Measurements from ENCODE around the gene PAK4. TPM values are rescaled to one million over a fixed set of nuclear protein-coding genes. Genes with fewer than 3 reads are reported as not detected.

The PAK4 gene
- total RNA-seq, 1 experiment from 2014 or later: 63.1 TPM

GRCh38 chr19:39145180-39145953 lies 19.8 kb downstream of the PAK4 start:
- WGBS (ENCODE audit: extremely low coverage, insufficient read length, low lambda C conversion rate): no CpG with 5 or more reads among the region's 26 CpGs
- H2BK15ac ChIP-seq (ENCODE audit: low read depth, low read length): no peak overlapping the region

More at GRCh38 chr19:39145180-39145953, 19.8 kb downstream of the PAK4 start:
- Histone ChIP-seq H2AK5ac (ENCODE audit: insufficient read length, low read length) (no peak overlapping the region), H4K20me1 (ENCODE audit: control insufficient read depth, insufficient read depth, insufficient read length) (peaks cover 2% of the 10 kb centered on the region), H3K18ac (ENCODE audit: insufficient read length, low read depth, low read length) (no peak overlapping the region), H3K27ac (ENCODE audit: insufficient read length, low read depth, low read length) (no peak overlapping the region), H3K14ac (ENCODE audit: insufficient read depth, low read length) (no peak overlapping the region), H4K8ac (replicated peaks; ENCODE audit: insufficient read length, low read depth, low read length) (no peak overlapping the region), H3K27me3 (ENCODE audit: insufficient read depth, low read length) (no peaks in the 10 kb centered on the region), H3K79me1 (ENCODE audit: insufficient read depth, low read depth, low read length, poor library complexity, severe bottlenecking) (no peaks in the 10 kb centered on the region), H3K23me2 (ENCODE audit: insufficient read length, low read depth, low read length, poor library complexity, severe bottlenecking) (no peaks in the 10 kb centered on the region), H3K9me3 (ENCODE audit: control insufficient read depth, low read depth, low read length) (no peaks in the 10 kb centered on the region), H3K9ac (ENCODE audit: extremely low read depth, insufficient read length, low read length) (no peak overlapping the region), H4K5ac (ENCODE audit: insufficient read length, low read depth, low read length) (no peak overlapping the region), H2BK20ac (ENCODE audit: low read depth, low read length, poor library complexity, severe bottlenecking) (no peak overlapping the region), H3K4me2 (ENCODE audit: insufficient read depth, insufficient read length, low read length) (no peak overlapping the region), H3K4me1 (ENCODE audit: insufficient read depth, low read length) (peaks cover 21% of the 10 kb centered on the region), H4K91ac (ENCODE audit: insufficient read length, low read depth, low read length) (no peak overlapping the region), H3K23ac (ENCODE audit: insufficient read length, low read depth, low read length) (no peak overlapping the region), H2BK5ac (ENCODE audit: insufficient read length, low read length) (no peak overlapping the region), H3K79me2 (ENCODE audit: insufficient read depth, low read length) (peaks cover 2% of the 10 kb centered on the region; the same call in 1 of the 2 replicates), H3K4ac (ENCODE audit: low read depth, low read length) (no peak overlapping the region), H2AFZ (ENCODE audit: low read length) (no peak overlapping the region), H3T11ph (ENCODE audit: low read length) (no peak overlapping the region), H3K56ac (ENCODE audit: insufficient read length, low read depth, low read length) (no peak overlapping the region), H2BK120ac (ENCODE audit: low read depth, low read length, poor library complexity, severe bottlenecking) (no peak overlapping the region), H2BK12ac (ENCODE audit: insufficient read length, low read depth, low read length) (no peak overlapping the region)
- H3K9me3 Mint-ChIP-seq: peaks cover 7 to 9% of the 10 kb centered on the region in 2 experiments; a peak in 4 of 5 replicates
- peak overlapping the region in 2 of 3 experiments; percentile 86 to 89; a peak in 3 of 7 replicates for H3K27ac Mint-ChIP-seq
- peaks cover 6 to 13% (median 6%) of the 10 kb centered on the region in 3 experiments; a peak in 4 of 7 replicates for H3K36me3 Mint-ChIP-seq (ENCODE audit: insufficient read depth in 1 of 3, low read depth in 3 of 3)
- TF ChIP-seq CTCF (conservative IDR thresholded peaks at IDR 0.05): 0 out of 3 replicates have a peak, but pooled peaks have one; percentile 7
- no peak for DNase-seq
- H3K27me3 Mint-ChIP-seq (ENCODE audit: low read depth): no peaks in the 10 kb centered on the region
- peaks cover 59 to 72% of the 10 kb centered on the region in 2 experiments for H3K4me1 Mint-ChIP-seq
- H3K4me3 Mint-ChIP-seq: peak overlapping the region in 1 of 2 experiments; percentile 48; a peak in 2 of 5 replicates

All from H9 (cell line).